HG03196 (cell line): Measurements from ENCODE around the gene TRIM8.

Source experiments
- ATAC-seq: cut with Tn5 transposase; IDR thresholded peaks from one replicate; pipeline ENCODE4 v1.9.1; 2021; ENCODE audit not compliant: unreplicated experiment

TRIM8 gene

GRCh38 chr10:102615361-102615760 is 28.9 kb upstream of the TRIM8 start:
- ATAC-seq = no peak

- ATAC-seq = no peak
Measured at GRCh38 chr10:102616066-102616770, 28.1 kb upstream of the TRIM8 start.

- ATAC-seq = no peak
Measured at GRCh38 chr10:102617041-102617440, 27.2 kb upstream of the TRIM8 start.

- ATAC-seq = no peak
Measured at GRCh38 chr10:102617816-102618215, 26.5 kb upstream of the TRIM8 start.

- ATAC-seq = no peak
Measured at GRCh38 chr10:102619281-102619981, 24.8 kb upstream of the TRIM8 start.

GRCh38 chr10:102620138-102620590 is 24.1 kb upstream of the TRIM8 start:
- ATAC-seq = no peak

GRCh38 chr10:102620591-102621442 is 23.5 kb upstream of the TRIM8 start:
- no peak for ATAC-seq

GRCh38 chr10:102621443-102622325 is 22.6 kb upstream of the TRIM8 start:
- no peak for ATAC-seq

GRCh38 chr10:102624094-102624493 is 20.2 kb upstream of the TRIM8 start:
- ATAC-seq = no peak

- no peak for ATAC-seq
Measured at GRCh38 chr10:102624751-102625645, 19.3 kb upstream of the TRIM8 start.

GRCh38 chr10:102626026-102626685 is 18.1 kb upstream of the TRIM8 start:
- no peak for ATAC-seq

- ATAC-seq = no peak
Measured at GRCh38 chr10:102627291-102627735, 17.0 kb upstream of the TRIM8 start.

GRCh38 chr10:102627736-102628293 is 16.5 kb upstream of the TRIM8 start:
- ATAC-seq = no peak

- no peak for ATAC-seq
Measured at GRCh38 chr10:102628451-102628911, 15.8 kb upstream of the TRIM8 start.

- ATAC-seq = no peak
Measured at GRCh38 chr10:102629661-102630614, 14.3 kb upstream of the TRIM8 start.

- ATAC-seq = no peak
Measured at GRCh38 chr10:102630663-102631062, 13.6 kb upstream of the TRIM8 start.
